GDM1 (cell line): ENCODE measurements around the gene TECTB.

Source experiments
- DNase-seq: peaks from one replicate; lab custom pipeline; 2025; lab: John Stamatoyannopoulos, UW

TECTB gene

GRCh38 chr10:112347709-112348671, 64.8 kb downstream of the TECTB start:
- DNase-seq: no peak

GRCh38 chr10:112348759-112349158, 65.6 kb downstream of the TECTB start:
- no peak for DNase-seq

- DNase-seq: no peak
Measured at GRCh38 chr10:112349521-112350085, 66.4 kb downstream of the TECTB start.

GRCh38 chr10:112351146-112351545, 67.9 kb downstream of the TECTB start:
- DNase-seq: no peak

- no peak for DNase-seq
Measured at GRCh38 chr10:112352044-112352443, 68.8 kb downstream of the TECTB start.

GRCh38 chr10:112353046-112353445, 69.8 kb downstream of the TECTB start:
- DNase-seq: no peak
